GM12873 (cell line): ENCODE results near the gene ST8SIA1.

Experiments
- TF ChIP-seq, protein P1 (sequence below): IDR thresholded peaks from 2 replicates; pipeline ENCODE4 v1.5.1; 2012; ENCODE audit warnings: low read depth, mild to moderate bottlenecking, moderate library complexity, low read length, control low read depth; ENCODE audit not compliant: insufficient read depth; ENCODE audit errors: missing control alignments

ST8SIA1 gene

DNA sequence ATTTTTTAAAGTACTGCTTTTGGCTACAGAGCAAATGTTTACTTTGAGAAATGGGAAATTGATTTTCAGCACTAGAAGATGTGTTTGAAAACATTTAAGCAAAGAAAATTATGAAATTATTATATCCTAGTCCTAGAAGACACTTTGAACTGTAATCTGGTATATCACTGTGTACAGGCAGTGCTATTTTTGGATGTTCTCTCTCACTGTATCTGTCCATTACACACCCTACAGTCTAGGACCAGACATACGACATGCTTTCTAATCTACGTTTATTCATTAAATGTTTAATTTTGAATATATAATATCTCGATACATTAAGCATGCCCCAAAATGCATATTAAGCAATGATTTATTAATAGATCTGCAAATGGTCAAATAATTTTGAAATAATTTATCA is 82.5 kb downstream of the ST8SIA1 start:
- TF ChIP-seq, protein P1, sequence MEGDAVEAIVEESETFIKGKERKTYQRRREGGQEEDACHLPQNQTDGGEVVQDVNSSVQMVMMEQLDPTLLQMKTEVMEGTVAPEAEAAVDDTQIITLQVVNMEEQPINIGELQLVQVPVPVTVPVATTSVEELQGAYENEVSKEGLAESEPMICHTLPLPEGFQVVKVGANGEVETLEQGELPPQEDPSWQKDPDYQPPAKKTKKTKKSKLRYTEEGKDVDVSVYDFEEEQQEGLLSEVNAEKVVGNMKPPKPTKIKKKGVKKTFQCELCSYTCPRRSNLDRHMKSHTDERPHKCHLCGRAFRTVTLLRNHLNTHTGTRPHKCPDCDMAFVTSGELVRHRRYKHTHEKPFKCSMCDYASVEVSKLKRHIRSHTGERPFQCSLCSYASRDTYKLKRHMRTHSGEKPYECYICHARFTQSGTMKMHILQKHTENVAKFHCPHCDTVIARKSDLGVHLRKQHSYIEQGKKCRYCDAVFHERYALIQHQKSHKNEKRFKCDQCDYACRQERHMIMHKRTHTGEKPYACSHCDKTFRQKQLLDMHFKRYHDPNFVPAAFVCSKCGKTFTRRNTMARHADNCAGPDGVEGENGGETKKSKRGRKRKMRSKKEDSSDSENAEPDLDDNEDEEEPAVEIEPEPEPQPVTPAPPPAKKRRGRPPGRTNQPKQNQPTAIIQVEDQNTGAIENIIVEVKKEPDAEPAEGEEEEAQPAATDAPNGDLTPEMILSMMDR = no peak

DNA sequence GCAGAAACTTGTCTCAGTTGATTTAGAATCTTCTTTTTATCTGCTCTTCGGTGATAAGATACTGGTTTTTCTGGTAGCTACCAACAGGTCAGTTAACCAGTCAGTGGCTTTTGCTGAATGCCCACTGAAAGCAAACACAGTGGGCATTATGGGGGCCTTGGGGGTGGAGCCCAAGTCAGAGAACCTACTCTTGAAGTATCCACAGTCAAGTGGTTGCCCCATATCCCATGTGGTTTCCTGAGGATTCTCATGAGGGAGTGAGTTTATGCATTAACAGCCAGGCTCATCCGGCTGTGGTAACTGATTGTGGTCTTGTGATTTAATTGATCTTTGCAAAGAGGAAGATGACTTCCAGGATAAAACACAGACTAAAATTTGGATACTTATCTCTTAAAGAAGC is 83.7 kb downstream of the ST8SIA1 start:
- TF ChIP-seq, protein P1 = no peak

DNA sequence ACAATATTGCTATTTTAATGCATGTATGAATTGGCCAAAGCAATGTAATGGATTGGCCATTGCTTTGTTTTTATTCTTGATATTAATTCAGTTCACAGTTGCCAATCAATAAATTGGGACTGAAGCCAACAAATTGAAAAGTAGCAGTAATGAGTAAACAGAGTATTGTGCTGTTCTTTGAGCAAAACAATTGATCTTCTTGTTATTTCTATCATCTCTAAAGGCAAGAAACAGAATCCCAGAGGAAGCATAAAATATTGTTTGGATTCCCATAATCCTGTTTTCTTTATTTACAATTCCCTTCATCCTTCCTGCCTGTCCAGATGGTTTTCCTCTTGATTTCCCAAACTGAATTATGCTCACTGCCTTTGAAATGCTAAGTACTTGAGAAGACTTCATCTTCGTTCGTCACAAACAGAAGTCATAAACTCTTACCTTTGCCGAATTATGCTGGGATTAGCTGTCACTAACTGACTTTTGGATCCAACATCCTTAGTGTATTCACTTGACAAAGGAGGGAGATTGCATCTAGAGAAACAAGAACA is 85.9 kb downstream of the ST8SIA1 start:
- TF ChIP-seq, protein P1 = no peak

DNA sequence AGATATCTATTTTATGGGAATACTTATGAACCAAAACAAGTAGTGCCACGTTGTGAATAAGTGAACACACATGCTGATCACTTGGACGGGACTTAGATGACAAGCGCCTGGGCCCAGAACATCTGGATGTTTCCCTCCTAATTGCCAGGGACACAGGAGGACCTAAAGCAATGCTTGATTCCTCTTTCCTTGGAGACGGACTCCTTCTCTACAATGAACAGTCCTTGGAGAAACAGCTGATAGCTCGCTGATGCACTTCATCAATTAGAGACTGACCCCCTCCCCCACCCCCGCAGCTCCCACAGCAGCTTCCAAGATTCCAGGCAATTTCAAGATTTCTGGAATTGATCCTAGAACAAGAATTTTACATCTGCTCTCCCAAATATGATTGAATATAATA is 86.4 kb downstream of the ST8SIA1 start:
- TF ChIP-seq, protein P1 = no peak

DNA sequence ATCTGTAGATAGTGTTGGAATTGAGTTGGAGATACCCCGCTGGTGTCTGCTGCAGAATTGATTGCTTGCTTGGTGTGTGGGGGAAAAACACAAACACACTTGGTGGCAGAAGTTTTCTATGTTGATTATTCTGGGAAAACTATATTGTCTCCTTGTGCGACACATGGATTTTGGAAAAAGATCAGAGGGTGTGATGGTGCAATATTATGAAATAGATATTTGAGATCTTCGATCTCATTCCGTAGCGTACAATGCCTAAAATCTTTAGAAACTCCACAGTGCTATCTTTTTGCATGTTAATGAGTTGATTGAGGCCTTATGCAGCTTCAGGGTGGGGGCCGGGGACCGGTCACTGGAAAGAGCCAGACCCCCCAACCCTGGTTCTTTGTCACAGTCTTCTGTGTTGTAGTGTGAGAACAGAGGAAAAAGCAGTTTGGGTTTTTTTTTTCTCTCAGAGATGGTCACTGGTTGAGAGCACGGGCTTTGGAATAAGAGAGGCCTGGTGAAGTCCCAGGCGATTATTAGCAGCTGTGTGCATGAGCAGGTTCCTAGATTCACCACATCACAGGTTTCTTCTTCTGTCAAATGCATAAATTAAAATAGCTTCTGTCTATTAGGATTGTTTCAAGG is 88.2 kb downstream of the ST8SIA1 start:
- TF ChIP-seq, protein P1 = no peak

DNA sequence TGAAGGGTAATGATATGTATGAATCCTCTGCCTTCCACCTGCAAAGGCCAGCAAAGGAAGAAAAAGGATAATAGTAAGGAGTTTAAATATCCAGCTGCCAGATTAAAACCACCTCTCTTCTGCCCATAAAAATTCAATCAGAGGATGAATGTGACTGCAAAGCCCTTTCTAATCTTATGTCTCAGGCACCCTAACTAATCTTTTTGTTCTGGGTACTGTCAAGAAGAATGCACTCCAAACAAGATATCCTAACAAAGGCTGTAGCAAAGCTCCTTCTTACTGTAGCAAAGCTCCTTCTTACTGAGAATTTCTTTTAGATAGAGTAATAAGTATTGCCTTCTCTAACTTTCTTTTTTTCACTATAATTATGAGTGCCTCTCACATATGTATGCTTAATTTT is 91.8 kb downstream of the ST8SIA1 start:
- TF ChIP-seq, protein P1 = no peak

DNA sequence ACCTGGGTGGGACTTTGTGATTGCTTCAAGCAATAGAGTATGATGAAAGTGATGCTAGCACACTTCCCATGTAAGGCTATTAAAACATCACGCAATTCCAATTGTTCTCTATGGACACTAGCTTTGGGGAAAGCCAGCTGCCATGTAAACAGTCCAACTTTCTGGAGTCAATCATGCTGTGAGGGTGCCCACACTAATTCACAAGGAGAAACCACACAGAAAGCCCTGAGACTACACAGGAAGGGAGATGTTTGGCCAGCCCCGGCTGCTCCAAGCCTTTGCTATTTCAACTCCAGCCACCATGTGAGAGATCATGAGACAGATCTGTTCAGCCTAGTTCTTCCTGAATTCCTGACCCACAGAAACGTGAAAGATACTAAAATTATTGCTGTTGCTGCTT is 96.3 kb downstream of the ST8SIA1 start:
- TF ChIP-seq, protein P1 = no peak
